ENCODE measurements around the gene ETF1. TPM values are rescaled to one million over a fixed set of nuclear protein-coding genes. Genes with fewer than 3 reads are reported as not detected.
"Not testable (repeated sequence)": the region's sequence is repeated elsewhere in the genome, so short reads cannot be mapped to it uniquely, and the experiment has no call there.

The ETF1 gene
- total RNA-seq, 1 donor from 2014 or later: 87.4 TPM

GRCh38 chr5:138491284-138491648 is 51.8 kb downstream of the ETF1 start:
- DNase-seq (ENCODE audit: low read depth in 2 of 2): no peak

- DNase-seq (ENCODE audit: low read depth in 2 of 2): no peak
These were observed 52.3 kb downstream of the ETF1 start for GRCh38 chr5:138490648-138491283.

GRCh38 chr5:138489683-138490061 is 53.4 kb downstream of the ETF1 start:
- DNase-seq (ENCODE audit: low read depth in 2 of 2): no peak

- no peak for DNase-seq (ENCODE audit: low read depth in 2 of 2)
These were observed 54.5 kb downstream of the ETF1 start for GRCh38 chr5:138488481-138488945.

GRCh38 chr5:138482638-138483037 is 60.4 kb downstream of the ETF1 start:
- DNase-seq (ENCODE audit: low read depth in 2 of 2): no peak

- no peak for DNase-seq (ENCODE audit: low read depth in 2 of 2)
These were observed 66.1 kb downstream of the ETF1 start for GRCh38 chr5:138476918-138477317.

- not testable (repeated sequence) for DNase-seq (ENCODE audit: low read depth in 2 of 2)
These were observed 69.9 kb downstream of the ETF1 start for GRCh38 chr5:138473151-138473550.

- DNase-seq (ENCODE audit: low read depth in 2 of 2): no peak
These were observed 70.7 kb downstream of the ETF1 start for GRCh38 chr5:138472353-138472752.

- no peak for DNase-seq (ENCODE audit: low read depth in 2 of 2)
These were observed 72.0 kb downstream of the ETF1 start for GRCh38 chr5:138471052-138471361.

- DNase-seq (ENCODE audit: low read depth in 2 of 2): no peak
These were observed 72.5 kb downstream of the ETF1 start for GRCh38 chr5:138470322-138471051.

GRCh38 chr5:138469540-138470321 is 73.3 kb downstream of the ETF1 start:
- DNase-seq (ENCODE audit: low read depth in 2 of 2): peak in 1 of 2 donors; percentile 91

- DNase-seq (ENCODE audit: low read depth in 2 of 2): no peak
These were observed 74.0 kb downstream of the ETF1 start for GRCh38 chr5:138468966-138469539.

GRCh38 chr5:138468133-138468965 is 74.7 kb downstream of the ETF1 start:
- no peak for DNase-seq (ENCODE audit: low read depth in 2 of 2)

- DNase-seq (ENCODE audit: low read depth in 2 of 2): no peak
These were observed 75.3 kb downstream of the ETF1 start for GRCh38 chr5:138467711-138468132.

GRCh38 chr5:138466900-138467710 is 75.9 kb downstream of the ETF1 start:
- DNase-seq (ENCODE audit: low read depth in 2 of 2): no peak

- no peak for DNase-seq (ENCODE audit: low read depth in 2 of 2)
These were observed 76.7 kb downstream of the ETF1 start for GRCh38 chr5:138466125-138466899.

GRCh38 chr5:138465261-138466124 is 77.5 kb downstream of the ETF1 start, which contains the start of gene EGR1:
Gene EGR1, plus strand, starts transcription at chr5:138465479. Its CDS starts 283 bp downstream, at chr5:138465762.
- DNase-seq (ENCODE audit: low read depth in 2 of 2): peak; percentile 88

Measured in dermis microvascular lymphatic vessel endothelial cell (primary cell).